Suprapubic skin (tissue), 3 donors: Measurements from ENCODE around the gene CROCC2.

Experiments
- CTCF ChIP-seq, 2 donors: fragments of 200-600 bp in 1 of 2; fragments of 450-650 bp in 1 of 2; sonication (generic) in 1 of 2; IDR thresholded peaks; one replicate each; pipeline ENCODE4 v1.5.1; 2016 to 2019; ENCODE audit warnings: antibody characterized with exemption in 2 of 2, mild to moderate bottlenecking in 1 of 2, moderate library complexity in 1 of 2
- EP300 ChIP-seq: sonication (generic); formaldehyde crosslinking; IDR thresholded peaks from one replicate; pipeline ENCODE4 v1.6.1; 2017; ENCODE audit warnings: antibody characterized with exemption
- POLR2A ChIP-seq, 2 donors: fragments of 450-650 bp; IDR thresholded peaks; one replicate each; pipeline ENCODE4 v1.6.1; 2017; ENCODE audit warnings: antibody characterized with exemption in 2 of 2, mild to moderate bottlenecking in 2 of 2, moderate library complexity in 2 of 2

GRCh38 chr2:241011296-241011600 lies 105.1 kb downstream of the CROCC2 start:
- TF ChIP-seq EP300: no peak
- TF ChIP-seq POLR2A (IDR thresholded peaks at IDR 0.05): no peak
- TF ChIP-seq CTCF (IDR thresholded peaks at IDR 0.05): no peak
